COR-L47 (cell line): Measurements from ENCODE around the gene PRR19.
A peak's percentile ranks its signal among the peaks of the same experiment; 100 is the strongest.

Source experiments
- DNase-seq: peaks from one replicate; lab custom pipeline; 2025; lab: John Stamatoyannopoulos, UW

PRR19 gene

DNA sequence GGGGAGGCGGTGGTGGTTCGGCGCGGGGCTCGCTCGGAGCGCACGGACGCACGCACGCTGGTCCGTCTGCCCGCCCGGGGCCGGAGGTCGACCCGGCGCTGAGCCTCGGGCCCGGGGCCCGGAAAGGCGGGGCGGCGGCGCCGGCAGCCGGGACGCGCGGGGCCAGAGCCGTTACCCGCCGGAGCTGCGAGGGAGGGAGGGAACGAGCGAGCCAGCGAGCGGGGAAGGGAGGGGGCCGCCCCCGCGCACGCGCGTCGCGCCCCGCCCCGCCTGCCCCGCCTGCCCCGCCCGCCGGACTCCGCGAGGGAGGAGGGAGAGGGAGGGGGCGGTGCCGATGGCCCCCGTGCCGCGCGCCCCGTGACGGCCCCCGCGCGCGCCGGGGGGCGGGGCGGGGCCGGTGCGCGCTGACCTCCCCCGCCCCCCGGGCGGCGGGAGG lies 17.8 kb upstream of the PRR19 start:
- DNase-seq = peak; percentile 75

- DNase-seq = no peak
These were observed 17.2 kb upstream of the PRR19 start for GRCh38 chr19:42284591-42285341.

DNA sequence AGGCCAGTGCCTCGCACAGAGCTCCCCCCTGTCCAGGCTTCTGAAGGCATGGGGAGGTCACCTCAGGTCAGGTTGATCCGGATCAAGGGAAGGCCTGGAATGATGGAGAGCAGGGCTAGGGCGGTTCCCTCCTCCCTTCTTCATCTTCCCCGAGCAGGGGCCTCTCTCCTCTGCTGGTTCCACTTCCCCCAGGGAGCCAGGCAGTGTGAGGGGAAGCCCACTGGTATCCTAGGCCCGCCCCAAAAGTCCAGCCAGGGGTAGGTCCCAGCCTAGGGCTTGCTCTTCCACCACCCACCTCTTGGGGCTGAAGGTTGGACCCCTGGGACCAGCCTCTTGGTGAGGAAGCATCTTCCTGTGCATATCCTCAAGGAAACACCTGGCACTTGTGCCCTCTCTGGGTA lies 16.4 kb upstream of the PRR19 start:
- DNase-seq = no peak

GRCh38 chr19:42285988-42286348 lies 16.0 kb upstream of the PRR19 start:
- DNase-seq = no peak

DNA sequence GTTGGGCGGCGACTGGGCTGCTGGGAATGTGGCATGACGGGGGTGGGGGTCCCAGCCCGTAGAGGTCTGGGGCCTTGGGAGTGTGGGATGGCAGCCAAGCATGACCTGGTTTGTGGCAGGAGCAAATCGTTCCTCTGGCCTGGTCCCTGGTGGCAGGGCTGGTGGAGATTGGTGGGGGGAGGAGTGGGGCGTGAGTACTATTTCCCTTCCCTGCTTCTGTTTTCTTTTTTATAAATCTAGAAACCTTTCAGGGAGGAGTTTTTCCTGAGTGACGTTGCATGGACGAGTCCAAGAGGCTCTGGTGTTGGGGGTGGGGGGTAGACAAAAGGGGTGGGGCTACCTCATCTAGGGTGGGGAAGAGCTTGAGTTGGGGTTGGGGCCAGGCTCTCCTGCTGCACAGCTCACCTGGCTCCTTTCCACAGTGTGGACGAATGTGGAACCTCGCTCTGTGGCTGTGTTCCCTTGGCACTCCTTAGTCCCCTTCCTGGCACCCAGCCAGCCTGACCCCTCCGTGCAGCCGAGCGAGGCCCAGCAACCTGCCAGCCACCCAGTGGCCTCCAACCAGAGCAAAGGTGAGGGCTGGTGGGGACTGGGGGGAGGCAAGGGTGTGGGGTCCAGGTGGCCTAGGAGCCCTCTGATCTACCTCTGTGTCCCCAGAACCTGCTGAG lies 15.4 kb upstream of the PRR19 start:
- no peak for DNase-seq

GRCh38 chr19:42287017-42287826 lies 14.7 kb upstream of the PRR19 start:
- DNase-seq = no peak

- no peak for DNase-seq
These were observed 14.2 kb upstream of the PRR19 start for GRCh38 chr19:42287827-42288107.

DNA sequence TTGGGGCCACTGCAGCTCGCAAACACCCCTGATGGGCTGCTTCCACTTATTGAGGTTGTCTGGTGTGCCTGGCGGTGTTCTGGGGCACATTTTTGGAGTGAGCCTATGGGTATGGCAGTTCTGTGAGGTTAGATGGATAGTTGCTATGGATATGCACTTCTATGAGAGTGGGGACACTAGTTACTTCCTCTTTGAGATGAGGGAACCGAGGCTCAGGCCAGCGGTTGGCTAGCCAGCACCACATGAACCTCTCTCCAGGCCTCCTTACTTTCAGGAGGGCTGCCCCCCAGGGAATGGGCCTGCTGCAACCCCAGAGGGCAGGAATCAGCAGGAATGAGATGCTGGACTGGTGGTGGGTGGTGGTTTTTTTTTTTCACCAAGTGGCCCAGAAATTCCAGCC lies 13.5 kb upstream of the PRR19 start:
- no peak for DNase-seq

DNA sequence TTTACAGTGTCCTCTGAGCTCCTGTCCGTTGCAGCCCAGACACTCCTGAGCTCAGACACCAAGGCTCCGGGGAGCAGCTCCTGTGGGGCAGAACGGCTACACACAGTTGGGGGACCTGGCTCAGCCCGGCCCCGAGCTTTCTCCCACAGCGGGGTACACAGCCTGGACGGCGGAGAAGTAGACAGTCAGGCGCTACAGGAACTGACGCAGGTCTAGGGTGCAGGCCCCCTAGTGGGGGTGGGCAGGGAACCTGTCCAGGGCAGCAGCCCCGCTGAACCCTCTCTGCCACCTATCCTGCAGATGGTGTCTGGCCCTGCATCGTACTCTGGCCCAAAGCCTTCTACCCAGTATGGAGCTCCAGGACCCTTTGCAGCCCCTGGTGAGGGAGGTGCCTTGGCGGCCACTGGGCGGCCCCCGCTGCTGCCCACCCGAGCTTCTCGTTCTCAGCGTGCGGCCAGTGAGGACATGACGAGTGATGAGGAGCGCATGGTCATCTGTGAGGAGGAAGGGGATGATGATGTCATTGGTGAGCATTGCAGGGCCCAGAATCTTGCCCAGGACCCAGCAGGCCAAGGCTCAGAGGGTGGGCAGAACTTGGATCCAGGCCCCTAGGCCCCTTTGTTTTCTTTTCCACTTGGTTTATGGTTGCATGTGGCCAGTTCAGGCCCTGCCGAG lies 12.9 kb upstream of the PRR19 start:
- no peak for DNase-seq

- DNase-seq = no peak
These were observed 12.3 kb upstream of the PRR19 start for GRCh38 chr19:42289556-42290041.

DNA sequence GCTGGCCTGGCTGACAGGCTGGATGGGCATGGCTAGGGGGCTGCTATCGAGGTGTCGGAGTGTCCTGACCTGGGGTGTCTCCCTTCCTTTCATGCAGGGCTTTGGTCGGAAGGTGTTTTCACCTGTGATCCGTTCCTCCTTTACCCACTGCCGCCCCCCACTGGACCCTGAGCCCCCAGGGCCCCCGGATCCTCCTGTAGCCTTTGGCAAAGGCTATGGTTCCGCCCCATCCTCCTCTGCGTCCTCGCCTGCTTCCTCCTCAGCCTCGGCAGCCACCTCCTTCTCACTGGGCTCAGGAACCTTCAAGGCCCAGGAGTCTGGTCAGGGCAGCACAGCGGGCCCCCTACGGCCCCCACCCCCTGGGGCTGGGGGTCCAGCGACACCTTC lies 11.8 kb upstream of the PRR19 start:
- no peak for DNase-seq

DNA sequence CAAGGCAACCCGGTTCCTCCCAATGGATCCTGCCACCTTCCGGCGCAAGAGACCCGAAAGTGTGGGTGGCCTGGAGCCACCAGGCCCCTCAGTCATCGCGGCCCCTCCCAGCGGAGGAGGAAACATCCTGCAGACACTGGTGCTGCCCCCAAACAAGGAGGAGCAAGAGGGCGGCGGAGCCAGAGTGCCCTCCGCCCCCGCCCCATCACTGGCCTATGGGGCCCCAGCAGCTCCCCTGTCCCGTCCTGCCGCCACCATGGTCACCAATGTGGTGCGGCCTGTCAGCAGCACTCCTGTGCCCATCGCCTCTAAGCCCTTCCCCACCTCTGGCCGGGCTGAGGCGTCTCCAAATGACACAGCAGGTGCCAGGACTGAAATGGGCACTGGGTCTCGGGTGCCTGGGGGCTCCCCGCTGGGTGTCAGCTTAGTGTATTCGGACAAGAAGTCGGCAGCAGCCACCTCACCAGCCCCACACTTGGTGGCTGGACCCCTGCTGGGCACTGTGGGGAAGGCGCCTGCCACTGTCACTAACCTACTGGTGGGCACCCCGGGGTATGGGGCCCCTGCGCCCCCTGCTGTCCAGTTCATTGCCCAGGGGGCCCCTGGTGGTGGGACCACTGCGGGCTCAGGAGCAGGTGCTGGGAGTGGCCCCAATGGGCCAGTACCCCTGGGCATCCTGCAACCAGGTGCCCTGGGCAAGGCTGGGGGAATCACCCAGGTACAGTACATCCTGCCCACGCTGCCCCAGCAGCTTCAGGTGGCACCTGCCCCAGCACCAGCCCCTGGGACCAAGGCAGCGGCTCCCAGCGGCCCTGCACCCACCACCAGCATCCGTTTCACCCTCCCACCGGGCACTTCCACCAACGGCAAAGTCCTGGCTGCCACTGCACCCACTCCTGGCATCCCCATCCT lies 11.2 kb upstream of the PRR19 start:
- no peak for DNase-seq

- DNase-seq = no peak
These were observed 10.5 kb upstream of the PRR19 start for GRCh38 chr19:42291435-42291810.

DNA sequence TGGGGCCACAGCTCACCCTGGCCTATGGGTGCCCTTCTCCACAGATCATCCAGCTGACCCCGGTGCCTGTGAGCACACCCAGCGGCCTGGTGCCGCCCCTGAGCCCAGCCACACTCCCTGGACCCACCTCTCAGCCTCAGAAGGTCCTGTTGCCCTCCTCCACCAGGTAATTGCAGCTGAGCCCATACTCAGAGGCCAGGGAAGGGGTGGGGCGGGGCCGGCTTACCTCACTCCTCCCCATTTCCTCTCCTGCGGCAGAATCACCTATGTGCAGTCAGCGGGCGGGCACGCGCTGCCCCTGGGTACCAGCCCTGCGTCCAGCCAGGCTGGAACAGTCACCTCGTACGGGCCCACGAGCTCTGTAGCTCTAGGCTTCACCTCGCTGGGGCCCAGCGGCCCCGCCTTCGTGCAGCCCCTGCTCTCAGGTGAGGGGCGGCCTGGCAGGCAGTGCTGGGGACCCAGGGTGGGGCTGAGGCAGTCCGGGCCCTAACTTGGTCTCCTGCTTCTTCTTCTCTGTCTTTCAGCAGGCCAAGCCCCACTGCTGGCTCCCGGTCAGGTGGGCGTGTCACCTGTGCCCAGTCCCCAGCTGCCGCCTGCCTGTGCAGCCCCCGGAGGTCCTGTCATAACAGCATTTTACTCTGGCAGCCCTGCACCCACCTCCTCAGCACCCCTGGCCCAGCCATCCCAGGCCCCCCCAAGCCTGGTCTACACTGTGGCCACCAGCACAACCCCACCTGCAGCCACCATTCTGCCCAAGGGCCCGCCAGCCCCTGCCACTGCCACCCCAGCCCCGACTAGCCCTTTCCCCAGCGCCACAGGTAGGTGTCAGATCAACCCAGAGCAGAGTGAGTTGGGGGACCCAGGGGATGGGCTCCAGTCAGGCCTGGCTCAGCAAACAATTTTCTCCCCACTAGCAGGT lies 9.6 kb upstream of the PRR19 start:
- DNase-seq = no peak

- no peak for DNase-seq
These were observed 9.0 kb upstream of the PRR19 start for GRCh38 chr19:42292963-42293362.

DNA sequence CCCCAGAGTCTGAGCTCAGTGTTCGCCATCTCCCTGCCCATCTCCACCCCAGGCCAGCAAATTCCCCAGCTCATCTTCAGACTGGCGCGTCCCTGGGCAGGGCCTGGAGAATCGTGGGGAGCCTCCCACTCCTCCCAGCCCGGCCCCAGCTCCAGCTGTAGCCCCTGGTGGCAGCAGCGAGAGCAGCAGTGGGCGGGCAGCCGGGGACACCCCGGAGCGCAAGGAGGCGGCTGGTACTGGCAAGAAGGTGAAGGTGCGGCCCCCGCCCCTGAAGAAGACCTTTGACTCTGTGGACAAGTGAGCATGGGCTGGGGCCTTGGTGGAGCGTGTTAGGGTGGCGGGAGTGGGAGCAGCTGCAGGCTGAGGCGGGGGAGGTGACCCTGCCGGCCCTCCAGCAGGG lies 8.4 kb upstream of the PRR19 start:
- no peak for DNase-seq

DNA sequence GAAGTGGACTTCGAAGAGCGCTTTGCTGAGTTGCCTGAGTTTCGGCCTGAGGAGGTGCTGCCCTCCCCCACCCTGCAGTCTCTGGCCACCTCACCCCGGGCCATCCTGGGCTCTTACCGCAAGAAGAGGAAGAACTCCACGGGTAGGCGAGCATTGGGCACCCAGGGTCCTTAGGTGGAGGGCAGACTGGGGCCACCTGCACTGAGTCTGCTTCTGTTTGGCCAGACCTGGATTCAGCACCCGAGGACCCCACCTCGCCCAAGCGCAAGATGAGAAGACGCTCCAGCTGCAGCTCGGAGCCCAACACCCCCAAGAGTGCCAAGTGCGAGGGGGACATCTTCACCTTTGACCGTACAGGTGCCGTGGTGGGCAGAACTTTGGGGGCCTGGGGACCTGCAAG lies 8.0 kb upstream of the PRR19 start:
- DNase-seq = no peak

GRCh38 chr19:42294471-42295137 lies 7.3 kb upstream of the PRR19 start:
- DNase-seq = no peak

DNA sequence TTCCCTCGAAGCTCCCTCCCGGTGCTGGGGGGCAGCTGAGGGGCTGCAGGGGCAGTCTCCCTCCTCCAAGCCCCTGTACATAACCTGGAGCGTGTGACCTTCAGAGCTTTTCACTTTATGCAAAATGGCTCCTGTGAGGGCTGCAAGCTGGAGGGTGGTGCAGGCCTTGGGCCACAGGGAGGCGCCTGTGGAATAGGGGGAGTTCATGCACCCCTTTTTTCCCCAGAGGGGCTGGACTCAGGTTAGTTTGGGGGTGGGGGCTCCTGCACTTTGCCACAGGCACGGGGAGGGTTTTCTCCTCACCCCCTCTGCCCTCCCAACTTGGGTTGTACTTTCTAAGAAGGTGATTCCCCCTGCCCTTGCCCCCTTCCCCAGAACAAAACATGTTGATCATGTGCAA lies 6.6 kb upstream of the PRR19 start:
- no peak for DNase-seq
